ENCODE results near the gene ARL17B.
"Not testable (repeated sequence)": the region's sequence is repeated elsewhere in the genome, so short reads cannot be mapped to it uniquely, and the experiment has no call there.

ARL17B gene

GRCh38 chr17:46349060-46349459 lies 12.5 kb downstream of the ARL17B start:
- H3K9me3 Mint-ChIP-seq, H3K4me1 Mint-ChIP-seq, DNase-seq, H3K27ac Mint-ChIP-seq, H3K27me3 Mint-ChIP-seq, H3K36me3 Mint-ChIP-seq, CTCF ChIA-PET, H3K4me3 Mint-ChIP-seq: not testable (repeated sequence)

- DNase-seq, H3K4me3 Mint-ChIP-seq, CTCF ChIA-PET, H3K9me3 Mint-ChIP-seq, H3K27me3 Mint-ChIP-seq, H3K36me3 Mint-ChIP-seq, H3K4me1 Mint-ChIP-seq, H3K27ac Mint-ChIP-seq: not testable (repeated sequence)
These were observed 13.2 kb downstream of the ARL17B start for GRCh38 chr17:46348345-46348744.

- H3K9me3 Mint-ChIP-seq, H3K4me1 Mint-ChIP-seq, H3K4me3 Mint-ChIP-seq, H3K27ac Mint-ChIP-seq, CTCF ChIA-PET, H3K36me3 Mint-ChIP-seq, DNase-seq, H3K27me3 Mint-ChIP-seq: not testable (repeated sequence)
These were observed 19.4 kb downstream of the ARL17B start for GRCh38 chr17:46342131-46342530.

GRCh38 chr17:46341220-46341619 lies 20.3 kb downstream of the ARL17B start:
- DNase-seq, H3K4me1 Mint-ChIP-seq, H3K27ac Mint-ChIP-seq, H3K27me3 Mint-ChIP-seq, H3K4me3 Mint-ChIP-seq, H3K36me3 Mint-ChIP-seq, CTCF ChIA-PET, H3K9me3 Mint-ChIP-seq: not testable (repeated sequence)

GRCh38 chr17:46294831-46295230 lies 66.7 kb downstream of the ARL17B start, which contains the start of gene LRRC37A:
LRRC37A (plus strand) TSS chr17:46295131; CDS start chr17:46295134, 3 bp downstream.
- H3K4me1 Mint-ChIP-seq, result peaks cover 11% of the 10 kb centered on the region
- H3K36me3 Mint-ChIP-seq, H3K27me3 Mint-ChIP-seq, H3K27ac Mint-ChIP-seq, H3K9me3 Mint-ChIP-seq, CTCF ChIA-PET, H3K4me3 Mint-ChIP-seq, DNase-seq: not testable (repeated sequence)

- Mint-ChIP-seq H3K4me1 (peaks cover 16% of the 10 kb centered on the region), H3K27ac (peak overlapping the region; percentile 60)
- DNase-seq, H3K27me3 Mint-ChIP-seq, H3K9me3 Mint-ChIP-seq, H3K4me3 Mint-ChIP-seq, CTCF ChIA-PET, H3K36me3 Mint-ChIP-seq: not testable (repeated sequence)
These were observed 69.9 kb downstream of the ARL17B start for GRCh38 chr17:46291618-46292017.

- Mint-ChIP-seq H3K27ac (peak overlapping the region; percentile 61), H3K4me1 (peaks cover 16% of the 10 kb centered on the region)
- H3K9me3 Mint-ChIP-seq, H3K4me3 Mint-ChIP-seq, H3K36me3 Mint-ChIP-seq, H3K27me3 Mint-ChIP-seq, CTCF ChIA-PET, DNase-seq: not testable (repeated sequence)
These were observed 70.5 kb downstream of the ARL17B start for GRCh38 chr17:46290906-46291546.

- H3K4me3 Mint-ChIP-seq, H3K27ac Mint-ChIP-seq, CTCF ChIA-PET, H3K36me3 Mint-ChIP-seq, H3K9me3 Mint-ChIP-seq, DNase-seq: not testable (repeated sequence)
- H3K27me3 Mint-ChIP-seq, result peaks cover 12% of the 10 kb centered on the region
- peaks cover 19% of the 10 kb centered on the region for H3K4me1 Mint-ChIP-seq
These were observed 74.0 kb downstream of the ARL17B start for GRCh38 chr17:46287587-46287986.

- H3K36me3 Mint-ChIP-seq, H3K9me3 Mint-ChIP-seq, H3K27ac Mint-ChIP-seq, H3K4me3 Mint-ChIP-seq: not testable (repeated sequence)
- DNase-seq, result peak; percentile 81
- CTCF ChIA-PET, result interaction anchor here (0.7 to 2.1 kb wide), 4 partner anchors 16 to 694 kb away, joined by 3 to 5 read pairs (median 4); no protein-coding TSS in a partner anchor
- Mint-ChIP-seq H3K4me1 (peaks cover 19% of the 10 kb centered on the region), H3K27me3 (peaks cover 12% of the 10 kb centered on the region)
These were observed 74.8 kb downstream of the ARL17B start for GRCh38 chr17:46286764-46287221.

- not testable (repeated sequence) for DNase-seq, H3K4me3 Mint-ChIP-seq, H3K36me3 Mint-ChIP-seq, H3K4me1 Mint-ChIP-seq, H3K9me3 Mint-ChIP-seq, H3K27ac Mint-ChIP-seq
- peaks cover 13% of the 10 kb centered on the region for H3K27me3 Mint-ChIP-seq
- CTCF ChIA-PET, result interaction anchor here (2.0 to 2.1 kb wide), 2 partner anchors 73 to 693 kb away, joined by 5 read pairs; no protein-coding TSS in a partner anchor
These were observed 76.1 kb downstream of the ARL17B start for GRCh38 chr17:46285500-46285899.

GRCh38 chr17:46284467-46284866 lies 77.1 kb downstream of the ARL17B start:
- peak; percentile 25 for DNase-seq
- CTCF ChIA-PET, H3K4me3 Mint-ChIP-seq, H3K9me3 Mint-ChIP-seq, H3K4me1 Mint-ChIP-seq, H3K27ac Mint-ChIP-seq, H3K36me3 Mint-ChIP-seq: not testable (repeated sequence)
- H3K27me3 Mint-ChIP-seq, result peaks cover 22% of the 10 kb centered on the region

GRCh38 chr17:46282635-46283034 lies 78.9 kb downstream of the ARL17B start:
- peaks cover 32% of the 10 kb centered on the region for H3K27me3 Mint-ChIP-seq
- CTCF ChIA-PET, H3K9me3 Mint-ChIP-seq, H3K4me3 Mint-ChIP-seq, H3K36me3 Mint-ChIP-seq, H3K27ac Mint-ChIP-seq, H3K4me1 Mint-ChIP-seq, DNase-seq: not testable (repeated sequence)

GRCh38 chr17:46281336-46281735 lies 80.2 kb downstream of the ARL17B start:
- H3K36me3 Mint-ChIP-seq, CTCF ChIA-PET, H3K4me3 Mint-ChIP-seq, H3K4me1 Mint-ChIP-seq, H3K9me3 Mint-ChIP-seq, H3K27ac Mint-ChIP-seq: not testable (repeated sequence)
- H3K27me3 Mint-ChIP-seq, result peaks cover 42% of the 10 kb centered on the region
- peak; percentile 18 for DNase-seq

GRCh38 chr17:46276728-46277479 lies 84.7 kb downstream of the ARL17B start:
- not testable (repeated sequence) for H3K27ac Mint-ChIP-seq, H3K4me3 Mint-ChIP-seq, DNase-seq, H3K36me3 Mint-ChIP-seq, H3K9me3 Mint-ChIP-seq, H3K4me1 Mint-ChIP-seq
- CTCF ChIA-PET, result interaction anchor here (0.6 kb wide), 1 partner anchor 581 kb away, joined by 3 read pairs; no protein-coding TSS in a partner anchor
- H3K27me3 Mint-ChIP-seq, result peaks cover 48% of the 10 kb centered on the region

- H3K9me3 Mint-ChIP-seq, result no peaks in the 10 kb centered on the region
- DNase-seq, result no peak
- H3K4me1 Mint-ChIP-seq, result no peaks in the 10 kb centered on the region
- CTCF ChIA-PET, result no interaction called here
- no peaks in the 10 kb centered on the region for H3K36me3 Mint-ChIP-seq
- peaks cover 60% of the 10 kb centered on the region for H3K27me3 Mint-ChIP-seq
- no peak overlapping the region for H3K4me3 Mint-ChIP-seq
- H3K27ac Mint-ChIP-seq, result no peak overlapping the region
These were observed 87.3 kb downstream of the ARL17B start for GRCh38 chr17:46274238-46274637.
